Measurements from ENCODE around the gene NPAS3.

GRCh38 chr14:33511851-33512640, 573.4 kb downstream of the NPAS3 start:
- no peak for TF ChIP-seq CTCF (IDR thresholded peaks at IDR 0.05; ENCODE audit: low read length)
- TF ChIP-seq EZH2phosphoT487 (IDR thresholded peaks at IDR 0.05; ENCODE audit: low read length): no peak
